HG03565 (cell line): ENCODE data around the gene RAMACL.

Experiments
- ATAC-seq: cut with Tn5 transposase; IDR thresholded peaks from one replicate; pipeline ENCODE4 v1.9.1; 2021; ENCODE audit warnings: mild to moderate bottlenecking, moderate library complexity; ENCODE audit not compliant: unreplicated experiment

RAMACL gene

DNA sequence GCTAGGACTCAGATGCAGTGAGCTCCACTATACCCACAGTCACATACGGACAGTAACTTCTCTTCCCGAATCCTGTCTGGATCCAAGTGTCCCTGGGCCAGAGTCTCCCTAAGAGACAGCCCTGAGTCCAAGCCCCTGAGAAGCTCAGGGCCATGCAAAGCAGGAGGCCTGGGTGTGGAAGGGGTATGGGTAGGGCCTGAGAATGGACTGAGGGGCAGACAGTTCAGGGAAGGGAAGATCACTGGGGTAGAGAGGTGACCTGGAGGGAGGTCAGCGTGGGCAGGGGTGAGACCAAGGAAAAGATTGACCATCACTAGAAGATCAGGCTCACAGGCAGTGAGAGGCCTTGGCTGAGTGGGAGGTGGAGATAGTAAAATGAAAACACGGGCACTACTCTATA lies 31.8 kb upstream of the RAMACL start:
- no peak for ATAC-seq

DNA sequence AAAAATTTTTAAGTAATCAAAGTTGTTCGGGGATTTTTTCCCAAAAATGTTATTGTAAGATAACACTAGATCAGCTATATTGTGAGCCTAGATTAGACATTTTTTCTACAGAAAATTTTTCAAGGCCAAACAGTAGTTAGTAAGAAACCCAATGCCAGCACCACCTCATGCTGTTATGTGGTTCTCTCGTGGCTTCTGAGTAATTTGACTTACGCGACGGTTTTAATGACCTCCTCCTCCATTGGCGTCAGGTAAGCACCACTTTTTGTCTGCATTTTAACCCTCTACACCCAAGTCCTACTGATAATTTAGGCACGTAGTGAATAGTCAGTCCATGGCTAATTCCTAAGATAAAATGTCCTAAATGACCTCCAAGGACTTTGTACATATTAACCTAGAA lies 30.9 kb upstream of the RAMACL start:
- no peak for ATAC-seq

DNA sequence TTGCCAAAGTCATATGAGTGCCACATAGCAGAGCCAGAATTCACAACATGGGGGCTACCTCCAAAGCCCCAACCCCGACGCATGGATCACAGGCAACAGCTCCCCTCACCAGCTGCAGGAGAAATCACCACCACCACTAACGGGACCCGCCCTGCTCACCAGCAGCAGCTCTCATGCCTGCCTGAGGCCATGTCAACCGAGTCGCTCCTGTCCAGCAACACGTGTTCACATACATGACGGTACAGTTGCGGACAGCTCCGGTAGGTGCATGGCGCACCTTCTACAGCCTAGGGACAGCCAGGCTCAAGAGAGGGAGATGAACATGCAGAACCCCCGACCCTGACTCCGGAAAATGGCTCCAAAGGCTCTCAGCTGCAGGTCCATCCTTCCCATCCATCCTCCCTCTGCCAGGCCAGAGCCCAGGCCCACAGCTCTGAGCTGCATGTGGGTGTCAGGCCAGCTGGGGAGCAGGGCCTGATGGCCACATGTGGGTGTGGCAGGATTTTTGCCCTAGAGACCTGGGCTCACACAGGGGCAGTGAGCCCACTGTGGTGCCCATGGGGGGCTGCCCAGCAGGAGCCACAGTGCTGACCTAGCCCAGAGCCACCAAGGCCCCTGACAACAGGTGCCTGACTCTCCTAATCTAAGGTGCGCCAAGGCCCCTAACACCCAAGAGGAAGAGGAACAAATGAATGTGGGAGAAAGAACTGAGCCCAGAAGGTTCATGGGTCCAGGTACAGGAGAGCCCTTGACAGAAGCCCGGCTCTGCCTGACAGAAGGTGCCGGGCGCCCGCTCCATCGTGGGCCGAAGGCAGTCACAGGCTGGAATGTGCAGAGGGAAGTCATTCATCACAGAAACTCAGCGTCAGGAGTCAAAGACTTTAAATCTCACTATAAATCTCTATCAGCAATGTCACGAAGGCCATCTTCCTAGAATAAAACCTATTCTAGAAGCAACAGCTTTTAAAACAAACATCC lies 30.1 kb upstream of the RAMACL start:
- no peak for ATAC-seq

DNA sequence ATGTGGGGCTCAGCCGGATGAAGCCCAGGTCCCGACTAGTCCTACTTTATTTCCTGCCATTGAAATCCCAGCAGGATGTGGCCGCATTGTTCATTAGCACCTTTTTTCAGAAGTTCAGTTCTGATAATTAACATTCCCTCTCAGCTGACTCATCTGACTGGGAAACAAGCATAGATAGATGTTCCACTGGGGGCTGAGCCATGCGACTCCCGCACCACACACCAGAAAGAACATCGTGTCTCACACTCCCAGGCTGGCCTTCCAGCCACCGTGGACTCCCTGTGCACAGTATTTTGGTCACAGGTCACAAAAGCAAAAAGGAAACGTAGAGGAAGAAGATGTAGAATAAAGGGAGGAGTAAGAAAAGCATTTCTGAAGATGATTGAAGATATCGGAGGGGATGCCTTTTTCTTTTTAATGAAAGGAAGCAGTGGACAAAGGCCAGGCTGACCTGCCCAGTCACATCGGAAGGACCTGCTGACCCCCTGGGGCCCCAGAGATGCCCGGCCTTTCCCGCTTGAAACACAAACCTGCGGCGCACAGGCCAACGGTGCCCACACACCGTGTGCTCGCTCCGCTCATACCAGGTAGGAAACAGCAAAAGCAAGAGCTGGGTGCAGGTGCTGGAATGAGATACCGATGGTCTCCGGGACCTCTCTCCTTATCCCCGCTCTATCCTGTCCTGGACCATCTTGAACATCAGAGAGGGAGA lies 28.7 kb upstream of the RAMACL start:
- ATAC-seq = no peak

DNA sequence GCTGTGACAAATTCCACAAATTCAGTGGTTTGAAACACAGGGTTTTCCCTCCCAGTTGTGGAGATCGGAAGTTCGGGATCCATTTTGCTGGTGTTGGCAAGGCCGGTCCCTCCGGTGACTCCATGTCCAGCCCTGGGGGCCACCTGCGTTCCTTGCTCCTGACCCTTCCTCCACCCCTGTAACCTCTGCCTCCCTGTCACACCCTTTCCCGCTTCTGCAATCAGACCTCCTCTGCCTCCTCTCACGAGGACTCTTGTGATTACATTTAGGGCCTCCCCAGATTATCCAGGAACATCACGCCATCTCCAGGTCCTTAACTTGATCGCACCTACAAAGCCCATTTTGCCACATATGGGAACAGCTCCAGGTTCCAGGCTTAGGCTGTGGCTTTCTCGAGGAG lies 28.1 kb upstream of the RAMACL start:
- ATAC-seq = no peak

DNA sequence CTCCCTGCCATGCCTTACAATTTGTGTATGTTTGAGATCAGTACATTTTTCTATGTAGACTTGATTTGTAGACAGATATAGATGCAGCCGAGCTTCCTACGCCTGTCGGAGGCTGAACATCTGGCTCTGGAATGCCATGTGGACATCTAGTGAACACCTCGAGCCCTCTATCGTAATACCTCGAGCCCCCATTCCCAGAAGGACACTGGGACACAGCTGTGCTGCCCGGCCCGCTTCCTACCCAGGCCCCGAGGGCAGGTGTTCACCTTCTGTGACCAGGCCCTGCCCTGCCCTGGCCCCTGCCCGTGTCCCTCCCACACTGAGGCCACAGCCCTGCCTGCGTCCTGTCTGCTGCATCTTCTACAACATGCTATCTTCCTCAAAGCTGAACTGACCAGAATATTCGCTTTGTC lies 27.7 kb upstream of the RAMACL start:
- no peak for ATAC-seq

DNA sequence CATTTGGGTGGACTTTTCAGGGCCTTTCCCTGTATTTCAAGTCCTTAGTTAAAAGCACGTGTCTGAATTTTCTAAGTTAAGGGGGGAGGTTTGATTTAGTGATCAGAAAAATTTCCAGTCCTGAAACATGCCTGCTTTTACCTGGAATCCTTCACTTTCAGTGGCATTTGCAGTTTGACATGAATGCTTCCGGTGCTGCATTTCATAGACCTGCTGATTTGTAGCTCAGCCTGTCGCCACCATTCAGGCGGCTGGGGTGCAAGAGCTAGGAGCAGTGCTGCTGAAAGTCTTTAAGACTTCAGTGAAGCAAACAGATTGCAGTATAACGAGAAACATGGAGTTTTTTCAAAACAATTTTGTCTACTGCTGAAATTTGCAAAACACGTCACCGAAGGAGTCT lies 26.5 kb upstream of the RAMACL start:
- ATAC-seq = no peak

DNA sequence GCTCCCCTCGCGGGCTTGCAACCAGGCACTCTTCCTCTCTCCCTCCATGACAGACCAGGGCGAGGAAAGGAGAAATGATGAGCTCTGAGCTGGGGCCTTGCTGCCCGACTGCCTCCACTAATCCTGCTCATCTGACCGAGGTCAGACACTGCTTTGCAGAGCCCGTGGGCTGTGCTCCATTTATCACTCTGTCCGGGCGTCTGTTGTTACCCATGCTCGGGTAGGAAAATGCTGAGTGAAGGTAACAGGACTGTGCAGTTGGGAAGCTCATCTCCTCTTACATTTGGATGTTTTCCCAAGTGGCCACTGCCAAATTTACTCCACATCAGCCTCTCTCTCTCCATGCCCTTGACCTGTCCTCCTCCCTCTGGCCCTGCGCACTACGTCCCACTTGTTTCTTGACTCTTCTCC lies 26.0 kb upstream of the RAMACL start:
- ATAC-seq = no peak

DNA sequence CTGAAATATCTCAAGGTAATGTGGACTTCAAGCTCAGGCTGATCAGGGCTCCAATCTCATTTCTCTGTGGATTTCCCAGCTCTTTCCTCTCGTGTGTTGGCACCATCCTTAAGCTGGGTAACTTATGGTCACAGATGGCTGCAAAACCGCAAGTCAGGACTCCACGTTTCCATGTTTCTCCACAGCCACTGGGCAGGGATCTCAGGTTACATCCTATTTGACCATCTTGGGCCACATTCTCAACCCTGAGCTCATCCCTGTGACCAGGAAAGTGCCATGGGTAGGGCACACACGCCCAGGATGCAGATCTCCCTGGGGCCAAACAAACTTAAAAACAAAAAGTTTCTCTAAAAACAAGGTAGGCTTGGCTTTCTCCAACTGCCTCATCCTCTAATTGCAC lies 25.2 kb upstream of the RAMACL start:
- no peak for ATAC-seq

DNA sequence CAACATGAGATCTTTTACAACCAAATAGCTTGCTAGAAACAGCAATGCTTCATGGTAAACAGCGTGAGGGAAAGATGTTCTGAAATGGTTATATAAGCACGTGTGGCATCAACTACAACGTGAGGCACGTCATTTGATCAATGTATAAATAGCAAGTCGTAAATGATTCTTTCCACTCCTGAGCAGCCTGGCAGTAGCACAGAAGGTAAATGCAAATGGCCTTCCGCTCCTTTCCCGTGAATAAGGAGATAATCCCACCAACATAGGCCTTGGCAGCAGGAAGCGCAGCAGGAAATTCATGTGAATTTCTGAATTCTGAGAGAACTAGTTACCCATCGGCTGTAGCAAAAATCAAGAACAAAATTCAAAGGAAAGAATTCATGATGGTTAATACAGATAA lies 23.6 kb upstream of the RAMACL start:
- ATAC-seq = no peak

DNA sequence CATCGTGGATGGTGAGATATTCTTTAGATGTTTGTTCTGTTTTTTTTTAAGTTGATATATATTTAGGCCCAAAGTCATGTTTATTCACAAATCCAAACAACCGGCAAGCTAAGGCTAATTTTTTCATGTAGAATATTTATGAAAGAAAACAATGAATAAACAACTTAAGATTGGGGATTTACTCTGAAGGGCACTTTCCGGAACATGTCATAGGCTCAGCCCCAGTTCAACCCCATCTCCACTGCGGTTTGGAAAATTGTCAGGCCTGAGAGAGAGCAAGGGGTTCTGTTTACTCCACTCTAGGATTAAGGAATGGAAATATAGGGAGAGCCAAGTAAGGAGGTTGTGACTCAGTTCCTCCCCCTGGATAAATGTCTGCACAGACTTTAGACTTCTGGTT lies 22.3 kb upstream of the RAMACL start:
- ATAC-seq = no peak

DNA sequence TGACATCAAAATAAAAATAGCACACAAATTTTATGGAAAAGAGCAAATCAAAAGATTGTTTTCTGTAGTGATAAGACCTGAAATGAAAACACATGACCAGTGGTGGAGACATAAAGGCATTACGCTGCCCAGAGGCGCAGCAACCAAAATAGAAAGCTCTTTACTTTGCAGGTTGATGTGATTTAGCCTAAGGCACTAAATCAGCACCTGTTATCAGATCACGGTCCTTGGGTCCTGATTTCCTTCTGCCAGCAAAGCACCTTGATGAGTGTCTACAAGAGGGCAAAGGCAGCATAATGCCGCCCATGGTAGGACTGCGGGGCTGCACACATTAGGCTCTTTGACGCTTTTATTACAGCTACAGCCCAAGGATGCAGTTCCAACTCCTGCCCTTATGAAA lies 19.3 kb upstream of the RAMACL start:
- ATAC-seq = no peak

DNA sequence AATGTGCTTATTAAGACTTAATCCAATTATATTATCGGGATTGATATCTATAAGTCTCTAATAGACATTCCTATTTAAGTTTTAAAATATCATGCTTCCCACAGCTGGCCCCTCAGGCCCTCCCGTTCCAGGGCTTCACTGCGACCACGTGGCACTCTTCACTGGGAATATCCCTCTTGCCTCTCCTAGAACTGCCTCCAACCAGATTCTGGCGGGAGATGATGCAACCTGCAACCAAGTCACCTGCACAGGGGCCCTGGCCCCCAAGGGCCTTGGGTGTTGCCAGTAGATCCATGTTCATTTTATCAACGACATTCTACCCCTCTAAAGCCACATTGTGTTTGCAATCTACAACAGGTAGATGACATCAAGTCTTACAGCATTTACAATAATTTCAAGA lies 18.4 kb upstream of the RAMACL start:
- no peak for ATAC-seq

DNA sequence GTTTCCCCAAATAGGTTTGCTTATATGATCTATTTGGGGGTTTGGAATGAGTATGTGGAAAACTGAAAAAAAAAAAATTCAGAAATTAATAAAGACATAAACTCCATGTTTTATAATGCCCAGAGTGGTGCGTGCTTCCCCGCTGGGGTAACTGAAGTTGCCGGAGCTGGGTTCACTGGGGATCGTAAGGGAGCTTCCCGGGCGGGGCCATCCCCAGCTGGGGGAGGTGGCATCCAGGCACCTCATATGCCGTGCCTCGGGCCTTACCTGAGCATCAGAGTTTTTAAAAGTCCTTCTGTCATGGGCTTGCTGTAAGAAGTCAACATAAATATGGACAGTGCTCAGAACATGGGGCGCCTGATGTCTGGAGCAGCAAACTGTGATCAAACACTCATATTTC lies 17.9 kb upstream of the RAMACL start:
- ATAC-seq = no peak

DNA sequence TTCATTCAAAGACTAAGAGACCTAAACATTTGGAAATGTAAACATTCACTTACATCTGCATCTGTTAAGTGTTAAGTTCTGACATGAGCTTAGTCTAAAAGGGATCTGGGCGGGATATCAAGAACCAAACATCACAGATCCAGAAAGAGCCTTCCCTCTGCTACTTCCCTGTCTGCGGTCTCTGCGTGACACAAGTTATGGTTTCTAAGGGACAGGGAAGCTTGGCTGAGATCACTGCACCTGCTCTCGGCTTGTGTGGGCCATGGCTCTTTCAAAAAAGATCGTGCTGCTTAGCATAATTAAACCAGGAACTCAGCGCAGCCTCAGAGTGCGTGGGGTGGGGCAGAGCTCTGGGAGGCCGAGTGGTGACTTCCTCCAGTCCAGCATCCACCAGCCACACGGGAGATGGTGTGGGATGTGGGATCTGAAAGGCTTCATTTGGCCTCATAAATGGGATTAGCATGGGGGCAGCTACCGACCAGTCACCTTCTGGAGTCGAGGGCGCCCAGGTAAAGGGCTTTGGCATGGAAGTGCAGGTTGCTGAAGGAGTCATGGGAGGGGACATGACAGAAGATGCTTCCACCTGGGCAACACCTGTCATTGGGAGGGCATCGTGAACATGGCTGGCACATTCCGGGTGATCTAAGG lies 16.7 kb upstream of the RAMACL start:
- no peak for ATAC-seq

DNA sequence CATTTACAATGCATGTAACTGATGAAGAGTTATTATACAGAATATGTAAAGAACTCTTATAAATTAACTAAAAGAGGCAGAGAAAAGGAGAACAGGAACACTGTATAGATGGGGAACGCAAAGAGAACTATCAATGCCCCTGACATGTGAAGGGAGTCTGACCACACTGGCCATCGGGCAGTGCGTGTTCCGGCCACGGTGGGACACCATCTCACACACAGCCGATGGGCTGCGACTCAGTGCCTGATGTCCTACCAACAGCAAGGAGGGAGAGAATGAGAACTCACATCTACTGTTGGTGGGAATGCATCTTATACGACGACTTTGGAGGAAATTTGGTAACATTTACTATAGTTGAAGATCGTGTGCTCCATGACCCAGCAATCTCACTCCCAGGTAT lies 15.5 kb upstream of the RAMACL start:
- no peak for ATAC-seq

DNA sequence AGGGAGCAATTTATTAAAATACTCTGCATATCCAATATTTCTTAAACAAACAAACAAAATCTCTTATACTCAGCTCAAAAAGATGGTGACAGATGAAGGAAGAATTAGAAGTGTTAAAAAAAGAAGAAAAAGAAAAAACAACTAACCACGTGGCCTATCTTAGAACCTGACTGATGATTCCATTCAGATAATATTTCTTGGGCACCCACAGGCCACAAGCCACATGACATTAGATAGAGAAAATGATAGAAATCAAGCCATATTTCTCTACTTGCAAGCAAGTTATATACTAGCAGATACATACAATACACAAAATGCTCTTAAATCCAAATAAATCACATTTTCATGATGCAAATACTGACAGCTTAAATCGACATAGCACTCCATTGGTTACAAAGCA lies 14.5 kb upstream of the RAMACL start:
- no peak for ATAC-seq

DNA sequence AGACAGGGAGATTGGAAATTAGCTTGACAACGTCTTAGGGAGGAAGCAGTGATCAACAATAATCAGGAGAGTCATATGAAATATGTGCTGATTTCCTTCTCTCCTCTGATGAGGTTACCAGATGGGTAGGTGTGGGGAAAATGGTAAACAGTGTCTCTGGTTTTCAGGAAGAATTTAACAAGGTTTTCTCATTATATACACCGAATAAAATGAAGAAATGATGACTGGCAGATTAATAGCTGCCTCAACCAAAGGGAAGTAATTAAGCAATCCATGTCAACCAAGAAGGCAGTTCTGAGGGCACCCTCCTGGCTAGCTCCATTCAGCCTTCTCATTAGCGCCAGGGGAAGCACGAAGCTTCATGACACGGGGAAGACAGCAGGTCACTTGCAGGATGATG lies 12.7 kb upstream of the RAMACL start:
- no peak for ATAC-seq

DNA sequence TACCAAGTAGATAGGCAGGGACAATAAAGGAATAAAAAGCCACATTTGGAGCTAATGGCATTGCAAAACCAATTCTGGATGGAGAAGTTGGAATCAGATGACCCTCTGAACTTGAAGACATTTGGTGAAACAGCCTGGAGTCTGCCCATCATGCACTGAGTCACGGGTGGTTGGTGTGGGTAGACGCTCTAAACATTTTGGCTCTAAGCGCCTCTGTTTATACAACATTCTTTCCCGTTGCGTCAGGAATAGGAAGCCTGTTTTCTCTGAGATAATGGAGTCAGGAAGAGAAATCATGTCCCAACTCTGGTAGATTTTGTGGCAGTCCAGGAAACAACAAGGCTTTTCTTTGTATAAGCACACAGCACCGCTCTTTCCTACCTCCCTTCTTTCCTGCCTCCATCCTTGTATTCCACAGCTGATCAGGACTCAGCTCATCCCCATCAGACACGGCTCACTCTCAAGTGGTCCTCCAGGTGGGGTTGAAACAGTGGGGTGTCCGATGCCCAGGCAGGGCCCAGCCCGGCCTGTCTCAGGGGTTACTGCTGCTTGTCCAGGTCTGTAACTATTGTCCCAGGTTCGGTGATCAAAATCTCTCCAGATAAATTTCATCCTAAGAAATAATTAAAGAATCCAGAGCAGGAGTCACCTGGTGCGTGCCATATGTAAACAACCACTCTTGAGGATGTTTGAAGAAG lies 12.1 kb upstream of the RAMACL start:
- ATAC-seq = no peak

DNA sequence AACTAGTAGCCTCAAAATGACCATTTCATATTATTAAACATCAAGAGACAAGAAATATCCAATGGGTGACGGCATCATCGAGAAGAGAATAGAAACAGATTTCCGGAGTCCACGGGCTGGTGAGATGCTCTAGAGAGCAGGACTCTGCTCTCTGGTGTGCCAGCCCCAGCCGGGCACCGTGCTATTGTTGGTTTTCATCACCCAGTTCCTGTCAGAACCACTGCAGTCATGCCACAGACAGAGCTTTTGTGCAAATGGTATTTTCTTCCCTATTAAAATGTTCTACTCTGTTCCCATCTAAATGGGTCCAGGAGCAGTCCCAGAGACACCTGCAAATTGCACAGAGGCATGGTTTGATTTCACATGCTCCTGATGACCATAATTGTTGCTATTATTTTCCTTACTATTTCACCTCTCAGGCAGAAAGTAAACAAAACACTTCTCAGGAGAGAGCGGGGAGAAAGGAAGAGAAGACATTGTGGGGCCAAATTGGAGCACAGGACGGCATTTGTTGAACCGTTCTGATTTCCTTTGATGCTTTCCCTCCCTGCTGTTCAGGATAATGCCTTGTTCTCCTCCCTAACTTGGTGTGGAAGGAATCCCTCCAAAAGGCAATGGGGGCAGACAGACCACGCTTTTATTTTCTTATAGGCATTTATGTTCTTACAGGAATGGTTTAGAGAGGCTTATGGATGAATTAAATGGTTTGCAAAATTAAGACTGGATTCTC lies 11.4 kb upstream of the RAMACL start:
- ATAC-seq = no peak
